AG10803 (cell line): Measurements from ENCODE around the gene ANKFY1.

ENCODE experiments used
- DNase-seq: peaks from one replicate; pipeline ENCODE4 v3.0.0; 2010; ENCODE audit warnings: low read depth
- H3K4me3 ChIP-seq: 2 replicates; pipeline ENCODE4 v1.5.1; 2011; ENCODE audit warnings: mild to moderate bottlenecking, low read length, control low read depth
- TF ChIP-seq, protein P1 (sequence below): conservative IDR thresholded peaks from 2 replicates; pipeline ENCODE4 v1.5.1; 2011; ENCODE audit warnings: mild to moderate bottlenecking, low read length, control low read depth, inconsistent platforms

The ANKFY1 gene

GRCh38 chr17:4247971-4248388 is 15.8 kb downstream of the ANKFY1 start:
- DNase-seq = no peak
- TF ChIP-seq, protein P1, sequence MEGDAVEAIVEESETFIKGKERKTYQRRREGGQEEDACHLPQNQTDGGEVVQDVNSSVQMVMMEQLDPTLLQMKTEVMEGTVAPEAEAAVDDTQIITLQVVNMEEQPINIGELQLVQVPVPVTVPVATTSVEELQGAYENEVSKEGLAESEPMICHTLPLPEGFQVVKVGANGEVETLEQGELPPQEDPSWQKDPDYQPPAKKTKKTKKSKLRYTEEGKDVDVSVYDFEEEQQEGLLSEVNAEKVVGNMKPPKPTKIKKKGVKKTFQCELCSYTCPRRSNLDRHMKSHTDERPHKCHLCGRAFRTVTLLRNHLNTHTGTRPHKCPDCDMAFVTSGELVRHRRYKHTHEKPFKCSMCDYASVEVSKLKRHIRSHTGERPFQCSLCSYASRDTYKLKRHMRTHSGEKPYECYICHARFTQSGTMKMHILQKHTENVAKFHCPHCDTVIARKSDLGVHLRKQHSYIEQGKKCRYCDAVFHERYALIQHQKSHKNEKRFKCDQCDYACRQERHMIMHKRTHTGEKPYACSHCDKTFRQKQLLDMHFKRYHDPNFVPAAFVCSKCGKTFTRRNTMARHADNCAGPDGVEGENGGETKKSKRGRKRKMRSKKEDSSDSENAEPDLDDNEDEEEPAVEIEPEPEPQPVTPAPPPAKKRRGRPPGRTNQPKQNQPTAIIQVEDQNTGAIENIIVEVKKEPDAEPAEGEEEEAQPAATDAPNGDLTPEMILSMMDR = no peak

GRCh38 chr17:4247361-4247970 is 16.3 kb downstream of the ANKFY1 start:
- no peak overlapping the region for H3K4me3 ChIP-seq
- TF ChIP-seq, protein P1 = no peak
- DNase-seq = no peak

More at GRCh38 chr17:4247971-4248388, 15.8 kb downstream of the ANKFY1 start:
- H3K4me3 ChIP-seq = no peak overlapping the region

DNA sequence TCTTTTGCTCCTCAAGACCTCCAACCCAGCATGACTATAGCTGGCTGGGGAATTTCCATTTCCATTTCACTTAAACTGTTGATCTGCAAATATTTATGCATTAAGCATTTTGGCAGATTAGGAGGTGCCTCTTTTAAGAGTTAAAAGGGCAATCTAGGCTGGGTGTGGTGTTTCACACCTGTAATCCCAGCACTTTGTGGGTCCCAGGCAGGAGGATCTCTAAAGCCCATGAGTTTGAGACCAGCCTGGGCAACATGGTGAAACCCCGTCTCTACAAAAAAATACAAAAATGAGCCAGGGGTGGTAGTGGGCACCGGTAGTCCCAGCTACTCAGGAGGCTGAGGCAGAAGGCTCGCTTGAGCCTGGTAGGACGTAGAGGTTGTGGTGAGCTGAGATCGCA is 17.1 kb downstream of the ANKFY1 start:
- H3K4me3 ChIP-seq = no peak overlapping the region
- no peak for DNase-seq
- TF ChIP-seq, protein P1 = no peak

- no peak overlapping the region for H3K4me3 ChIP-seq
- no peak for DNase-seq
- TF ChIP-seq, protein P1 = no peak
Observed at GRCh38 chr17:4241535-4241934, 22.2 kb downstream of the ANKFY1 start.

DNA sequence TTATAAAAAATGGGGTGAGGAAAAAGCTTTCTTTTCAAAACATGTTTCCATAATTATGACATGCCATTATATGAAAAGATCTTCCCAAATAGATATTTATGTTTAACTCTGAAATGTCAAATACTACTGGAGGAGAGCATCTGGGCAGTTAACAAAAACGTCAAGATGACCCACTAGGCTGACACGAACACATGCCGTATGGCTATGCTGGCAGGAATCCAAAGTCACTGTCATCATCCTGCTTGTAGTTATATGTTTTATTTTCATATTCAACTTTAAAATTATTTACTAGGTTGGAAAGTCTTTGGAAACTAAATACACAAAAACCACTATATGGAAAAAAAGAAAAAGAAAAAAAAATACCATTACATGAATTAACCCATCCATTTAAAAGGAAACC is 27.3 kb downstream of the ANKFY1 start:
- TF ChIP-seq, protein P1 = no peak
- DNase-seq = peak; percentile 29
- H3K4me3 ChIP-seq = no peak overlapping the region

GRCh38 chr17:4235372-4236279 is 28.2 kb downstream of the ANKFY1 start:
- DNase-seq = peak; percentile 26
- no peak overlapping the region for H3K4me3 ChIP-seq
- TF ChIP-seq, protein P1 = no peak
